GM19025 (cell line): ENCODE measurements around the gene CELA1.

Experiments used
- ATAC-seq: cut with Tn5 transposase; IDR thresholded peaks from one replicate; pipeline ENCODE4 v1.9.1; 2021; ENCODE audit warnings: mild to moderate bottlenecking, low read depth, moderate library complexity; ENCODE audit not compliant: unreplicated experiment

CELA1 gene

DNA sequence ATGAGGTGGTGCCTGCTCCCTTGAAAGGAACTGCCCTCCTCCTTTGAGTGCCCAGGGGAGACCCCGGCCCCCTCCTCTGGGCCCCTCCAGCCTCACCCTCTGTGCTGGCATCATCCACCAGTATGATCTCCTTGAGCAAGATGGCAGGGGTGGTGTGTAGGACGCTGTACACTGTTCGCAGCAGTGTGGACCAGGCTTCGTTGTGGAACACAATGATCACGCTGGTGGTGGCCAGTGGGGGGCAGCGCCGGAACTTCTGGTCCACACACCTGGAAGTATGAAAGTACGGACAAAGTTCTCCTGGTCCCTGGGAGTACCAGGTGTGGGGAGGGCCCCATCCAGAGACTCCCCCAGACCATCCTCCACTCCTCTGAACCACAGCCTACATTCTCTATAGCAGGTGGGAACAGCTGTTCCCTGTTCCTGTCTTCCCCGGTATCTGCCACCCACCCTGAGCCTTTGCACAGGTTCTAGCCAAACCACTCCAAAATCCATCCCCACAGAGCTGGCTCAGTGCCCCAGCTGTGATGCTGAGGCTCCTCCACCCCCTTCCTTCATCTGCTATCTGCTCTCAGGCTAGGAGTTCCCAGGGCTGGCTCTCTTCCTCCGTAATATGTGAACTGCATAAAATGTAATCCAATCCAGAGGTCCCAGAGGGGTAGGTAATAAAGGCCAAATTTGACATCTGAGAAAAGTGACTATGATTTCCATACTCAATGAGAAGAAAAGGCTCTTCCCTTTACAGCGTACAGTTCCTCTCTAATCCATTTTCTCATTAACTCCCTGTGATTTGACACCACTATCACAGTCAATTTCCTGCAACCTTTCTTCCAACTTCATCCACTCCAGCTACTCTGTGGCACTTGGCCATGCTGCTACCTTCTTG is 30.9 kb upstream of the CELA1 start:
- ATAC-seq = no peak

DNA sequence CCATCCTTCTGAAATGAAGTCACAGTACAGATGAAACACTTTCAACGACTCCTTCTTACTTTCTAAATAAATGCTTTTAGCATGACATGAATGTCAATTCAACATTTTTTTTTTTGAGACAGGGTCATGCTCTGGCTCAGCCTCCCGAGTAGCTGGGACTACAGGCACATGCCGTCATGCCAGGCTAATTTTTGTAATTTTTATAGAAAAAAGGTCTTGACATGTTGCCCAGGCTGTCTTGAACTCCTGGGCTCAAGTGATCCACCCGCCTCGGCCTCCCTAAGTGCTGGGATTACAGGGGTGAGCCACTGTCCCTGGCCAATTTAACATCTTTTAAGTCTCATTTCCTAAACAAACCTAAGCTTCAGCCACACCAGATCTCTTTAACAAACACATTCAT is 28.4 kb upstream of the CELA1 start:
- ATAC-seq = no peak

GRCh38 chr12:51374361-51374760 is 27.9 kb upstream of the CELA1 start:
- ATAC-seq = no peak

DNA sequence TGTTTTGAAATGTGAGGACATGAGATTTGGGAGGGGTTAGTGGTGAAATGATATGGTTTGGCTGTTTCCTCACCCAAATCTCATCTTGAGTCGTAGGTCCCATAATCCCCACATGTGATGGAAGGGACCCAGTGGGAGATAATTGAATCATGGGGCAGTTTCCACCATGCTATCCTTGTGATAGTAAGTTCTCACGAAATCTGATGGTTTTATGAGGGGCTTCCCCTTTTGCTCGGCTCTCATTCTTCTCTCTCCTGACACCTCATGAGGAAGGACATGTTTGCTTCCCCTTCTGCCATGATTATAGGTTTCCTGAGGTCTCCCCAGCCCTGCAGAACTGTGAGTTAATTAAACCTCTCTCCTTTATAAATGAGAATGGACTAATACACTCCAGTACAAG is 26.7 kb upstream of the CELA1 start:
- ATAC-seq = no peak

DNA sequence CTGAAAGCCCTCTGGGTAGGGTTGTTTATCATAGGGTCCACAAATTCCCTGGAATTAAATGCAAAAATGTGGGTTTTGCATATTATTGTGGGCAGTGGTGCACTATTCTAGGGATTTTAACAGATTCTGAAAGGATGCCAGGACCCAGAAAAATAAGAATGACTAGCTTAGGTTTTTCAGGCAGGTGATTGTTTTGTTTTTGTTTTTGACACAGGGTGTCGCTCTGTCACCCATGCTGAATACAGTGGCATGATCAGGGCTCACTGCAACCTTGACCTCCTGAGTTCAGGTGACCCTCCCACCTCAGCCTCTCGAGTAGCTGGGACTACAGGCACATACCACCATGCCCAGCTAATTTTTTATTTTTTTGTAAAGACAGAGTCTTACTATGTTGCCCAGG is 25.5 kb upstream of the CELA1 start:
- no peak for ATAC-seq

GRCh38 chr12:51371295-51371953 is 24.9 kb upstream of the CELA1 start:
- ATAC-seq = no peak

DNA sequence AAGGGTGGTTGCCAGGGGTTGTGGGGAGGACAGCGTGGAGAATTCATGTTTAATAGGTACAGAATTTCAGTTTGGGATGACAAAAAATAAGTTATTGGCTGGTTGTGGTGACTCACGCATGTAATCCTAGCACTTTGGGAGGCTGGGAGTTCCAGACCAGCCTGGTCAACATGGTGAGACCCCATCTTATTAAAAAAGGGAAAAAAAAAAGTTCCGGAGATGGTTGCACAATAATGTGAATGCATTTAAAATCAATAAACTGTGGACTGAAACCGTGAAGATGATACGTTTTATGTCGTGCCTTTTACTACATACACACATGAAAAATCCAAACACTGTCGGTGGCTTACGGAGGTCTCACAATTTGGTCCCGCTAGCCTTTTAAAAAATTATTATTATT is 24.2 kb upstream of the CELA1 start:
- ATAC-seq = no peak

DNA sequence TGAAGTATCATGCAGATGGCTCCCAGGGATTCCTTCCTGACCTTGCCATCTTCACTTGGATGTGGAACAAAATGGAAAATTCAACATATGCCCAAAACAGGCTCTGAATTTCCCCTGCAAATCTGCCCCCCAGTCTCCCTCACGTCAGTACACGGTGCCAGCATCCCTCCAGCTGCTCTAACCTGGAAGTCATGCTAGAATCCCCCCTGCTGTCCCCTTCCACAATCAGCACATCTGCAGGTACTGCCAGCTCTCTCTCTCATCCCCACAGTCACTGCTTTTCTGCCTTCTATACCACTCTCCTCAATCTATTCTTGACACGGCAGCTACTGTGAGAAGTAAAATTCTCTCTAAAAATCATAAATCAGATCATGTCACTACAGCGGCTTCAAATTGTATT is 23.1 kb upstream of the CELA1 start:
- no peak for ATAC-seq

DNA sequence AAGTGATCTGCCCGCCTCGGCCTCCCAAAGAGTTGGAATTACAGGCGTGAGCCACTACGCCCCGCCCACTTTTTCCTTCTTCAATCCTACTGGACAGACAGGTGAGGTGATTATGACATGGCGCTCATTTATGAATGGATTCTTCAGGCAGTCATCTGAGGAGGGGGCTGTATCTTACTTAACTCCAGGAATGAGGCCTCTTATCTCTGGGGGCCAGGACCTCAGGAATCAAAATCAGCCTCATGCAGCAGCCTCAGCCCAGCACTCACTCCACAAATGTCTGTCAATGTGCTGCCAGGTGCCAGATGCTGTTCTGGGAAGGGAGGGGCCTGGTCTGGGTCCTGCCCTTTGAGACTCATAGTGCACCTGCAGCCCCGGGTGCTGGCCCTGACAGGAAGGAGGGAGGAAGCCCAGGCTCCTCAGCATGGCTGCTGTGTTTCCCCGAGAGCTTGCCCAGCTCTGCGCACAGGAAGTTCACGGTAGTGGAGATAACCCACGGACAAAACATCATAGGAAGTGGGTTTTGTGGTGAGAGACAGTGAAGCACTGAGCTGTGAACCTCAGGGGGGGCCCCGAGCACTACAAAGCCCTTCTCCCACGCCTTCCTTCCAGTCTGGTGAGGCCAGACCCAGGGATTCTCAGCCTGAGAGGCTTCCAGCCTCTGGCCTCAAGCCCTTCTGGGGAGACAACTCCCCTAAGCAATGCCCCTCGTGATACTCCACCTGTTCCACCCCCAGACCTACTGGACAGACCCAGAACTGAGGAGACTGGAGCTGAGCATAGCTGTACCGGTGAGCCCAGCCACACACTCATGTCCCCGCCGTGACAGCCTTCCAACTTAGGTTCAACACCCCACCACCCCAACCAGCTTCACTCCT is 22.4 kb upstream of the CELA1 start:
- peak; percentile 99 for ATAC-seq

DNA sequence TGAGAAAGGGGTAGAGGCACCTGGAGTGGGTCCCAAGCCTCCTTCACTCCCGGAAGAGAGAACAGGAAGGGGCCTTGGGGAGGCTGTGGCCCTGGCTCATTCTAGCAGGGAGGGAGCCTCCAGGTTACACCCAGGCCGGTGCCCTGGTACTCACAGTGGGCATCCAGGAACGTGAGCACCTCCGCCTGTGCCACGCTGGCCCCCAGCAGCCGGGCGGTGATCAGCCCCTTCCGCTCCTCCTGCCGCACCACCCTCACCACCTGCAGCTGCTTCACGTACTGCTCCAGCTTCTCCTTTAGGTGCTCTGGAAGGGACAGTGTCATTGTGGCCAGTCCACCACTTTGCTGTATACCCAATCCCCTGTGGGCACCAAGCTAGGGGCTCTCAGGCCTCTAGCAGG is 18.8 kb upstream of the CELA1 start:
- no peak for ATAC-seq

DNA sequence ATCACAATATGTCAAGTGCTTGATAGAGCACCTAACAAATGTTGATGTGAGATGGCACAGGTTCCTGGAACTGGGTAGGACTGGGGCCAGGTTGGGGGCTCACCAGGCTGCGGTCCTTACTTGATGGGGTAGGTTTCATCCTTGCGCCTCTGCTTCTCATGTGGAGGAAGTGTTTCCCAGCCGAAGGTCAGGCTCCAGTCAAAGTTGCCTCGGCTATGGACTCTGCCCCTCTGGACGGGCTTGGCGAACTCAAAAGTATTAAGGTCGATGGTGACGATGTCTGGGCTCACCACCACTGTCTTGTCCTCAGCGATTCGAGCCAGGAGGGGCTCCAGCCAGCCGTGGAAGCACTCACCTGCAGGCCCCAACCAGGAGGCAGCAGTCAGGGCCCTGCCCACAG is 17.5 kb upstream of the CELA1 start:
- no peak for ATAC-seq

DNA sequence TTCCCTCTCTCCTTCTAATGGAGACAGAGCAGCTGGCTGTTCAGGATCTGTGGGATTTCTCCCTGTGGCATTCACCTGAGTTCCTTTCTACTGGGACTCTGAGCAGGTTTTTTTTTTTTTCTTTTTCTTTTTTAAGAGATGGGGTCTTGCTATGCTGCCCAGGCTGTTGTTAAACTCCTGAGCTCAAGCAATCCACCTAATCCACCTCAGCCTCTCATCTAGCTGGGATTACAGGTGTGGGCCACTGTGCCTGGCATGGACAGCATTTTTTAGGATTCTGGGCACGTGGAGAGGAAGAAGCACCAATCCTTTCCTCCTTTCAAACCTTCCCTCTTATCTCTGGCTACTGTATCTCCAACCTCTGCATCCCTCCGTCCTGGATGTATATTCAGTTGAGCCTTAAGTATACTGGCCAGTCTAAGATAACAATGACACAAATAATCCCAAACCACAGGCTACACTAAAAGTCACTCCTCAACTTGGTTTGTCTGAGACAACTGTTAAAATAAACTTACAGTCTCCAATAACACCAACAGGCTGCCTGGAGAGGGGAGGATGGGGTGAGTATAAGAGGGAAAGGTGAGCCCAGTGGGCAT is 16.4 kb upstream of the CELA1 start:
- ATAC-seq = no peak

DNA sequence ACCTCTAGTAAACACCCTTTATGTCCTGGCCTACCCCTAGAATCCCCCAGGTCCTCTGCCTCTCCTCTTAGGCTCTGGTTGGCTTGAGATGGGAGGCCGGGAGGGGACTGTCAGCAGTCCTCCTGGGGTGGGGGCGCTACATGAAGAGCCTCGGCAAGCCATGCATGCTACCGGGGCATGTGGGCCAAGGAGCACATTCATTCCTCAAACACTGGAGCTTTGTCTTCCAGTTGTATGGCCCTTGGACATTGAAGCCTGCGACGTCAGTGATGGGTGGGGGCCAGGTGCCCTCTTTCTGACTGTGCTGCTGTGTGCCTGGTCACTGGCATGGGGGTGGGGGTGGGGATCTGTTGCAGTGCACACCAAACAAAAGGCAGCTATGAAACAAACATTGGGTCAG is 15.8 kb upstream of the CELA1 start:
- ATAC-seq = no peak

DNA sequence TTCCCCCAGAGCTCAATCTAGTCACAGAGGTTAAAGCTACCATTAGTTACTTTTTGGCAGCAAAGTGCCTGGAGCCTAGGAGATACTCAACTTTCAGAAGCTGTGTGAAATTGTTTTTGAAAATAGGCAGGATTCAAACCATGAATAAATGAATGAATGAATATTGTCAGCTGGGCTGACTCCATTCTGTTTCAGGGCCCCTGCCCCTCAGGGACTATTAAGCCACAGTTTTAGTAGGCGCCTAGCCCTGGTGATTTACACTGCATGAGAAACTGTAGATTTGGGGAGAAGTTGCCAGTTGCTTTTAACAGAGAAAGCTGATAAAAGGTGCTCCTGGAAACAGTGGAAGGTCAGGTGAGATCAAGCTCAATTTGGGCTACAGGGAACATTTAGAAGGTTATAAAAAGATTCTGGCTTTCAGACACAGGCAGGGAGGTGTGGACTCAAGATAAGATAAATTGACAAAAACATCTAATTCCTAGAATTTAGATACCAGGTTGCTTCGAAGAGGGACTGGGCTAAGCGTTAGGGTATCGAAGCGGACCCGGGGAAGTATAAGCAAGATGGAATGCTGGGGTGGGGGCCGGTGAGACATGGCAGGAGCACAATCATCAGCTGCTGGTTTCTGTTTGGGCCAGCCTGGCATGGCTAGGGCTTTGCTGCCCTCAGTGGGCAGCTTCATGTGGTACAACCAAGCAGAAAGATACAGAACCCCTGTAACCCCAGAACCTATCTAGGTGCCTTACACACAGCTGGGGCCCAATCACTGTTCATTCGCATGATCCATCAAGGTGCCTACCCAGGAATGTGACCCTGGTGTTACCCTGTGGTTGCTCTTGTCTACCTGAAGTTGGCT is 14.9 kb upstream of the CELA1 start:
- no peak for ATAC-seq

GRCh38 chr12:51360315-51360714 is 13.8 kb upstream of the CELA1 start:
- no peak for ATAC-seq

GRCh38 chr12:51359851-51360250 is 13.4 kb upstream of the CELA1 start:
- no peak for ATAC-seq

DNA sequence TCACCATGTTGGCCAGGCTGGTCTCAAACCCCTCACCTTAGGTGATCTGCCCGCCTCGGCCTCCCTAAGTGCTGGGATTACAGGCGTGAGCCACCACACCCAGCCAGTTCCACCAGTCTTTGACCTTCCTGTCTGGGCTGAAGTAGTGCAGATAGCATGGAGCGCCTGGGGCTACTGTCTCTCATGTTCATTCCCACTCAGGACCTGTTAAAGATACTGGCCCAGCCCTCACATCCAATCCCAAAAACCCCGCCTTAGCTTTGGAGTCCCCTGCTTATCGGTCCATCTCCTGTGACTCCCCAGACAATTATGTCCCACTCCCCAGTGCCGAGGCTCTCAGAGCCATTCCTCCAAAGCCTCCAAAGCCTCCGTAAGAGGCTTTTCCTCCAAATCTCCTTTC is 12.0 kb upstream of the CELA1 start:
- no peak for ATAC-seq

DNA sequence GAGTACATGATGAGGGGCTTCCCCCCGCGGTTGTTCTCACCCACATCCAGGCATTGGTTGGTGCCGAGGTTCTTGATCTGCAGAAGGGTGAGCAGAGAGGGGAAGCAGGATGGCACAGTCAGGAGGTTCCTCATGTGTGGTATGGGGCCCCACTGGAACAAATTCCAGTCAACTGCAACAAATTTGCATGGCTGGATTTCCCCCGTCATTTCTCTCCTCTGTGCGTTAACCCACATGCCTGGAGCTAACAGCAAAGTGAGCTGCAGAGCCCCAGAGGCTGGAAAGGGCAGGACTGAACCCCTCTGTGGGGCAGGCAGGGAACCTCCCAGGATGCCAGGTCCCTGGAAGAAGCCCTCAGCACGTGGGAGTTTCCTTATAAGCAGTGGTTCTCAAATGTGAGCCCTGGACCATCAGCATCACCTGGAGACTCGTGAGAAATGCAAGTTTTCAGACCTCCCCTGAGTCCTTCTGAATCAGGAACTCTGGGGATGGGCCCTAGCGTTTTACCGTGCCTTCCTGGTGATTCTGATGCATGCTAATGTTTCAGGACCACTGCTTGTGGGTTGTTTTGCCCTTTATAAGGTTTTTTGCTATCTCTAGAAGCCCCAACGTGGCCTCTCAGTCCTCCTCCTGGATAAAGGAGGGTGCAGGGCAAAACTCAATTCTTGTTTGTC is 11.0 kb upstream of the CELA1 start:
- peak; percentile 68 for ATAC-seq

DNA sequence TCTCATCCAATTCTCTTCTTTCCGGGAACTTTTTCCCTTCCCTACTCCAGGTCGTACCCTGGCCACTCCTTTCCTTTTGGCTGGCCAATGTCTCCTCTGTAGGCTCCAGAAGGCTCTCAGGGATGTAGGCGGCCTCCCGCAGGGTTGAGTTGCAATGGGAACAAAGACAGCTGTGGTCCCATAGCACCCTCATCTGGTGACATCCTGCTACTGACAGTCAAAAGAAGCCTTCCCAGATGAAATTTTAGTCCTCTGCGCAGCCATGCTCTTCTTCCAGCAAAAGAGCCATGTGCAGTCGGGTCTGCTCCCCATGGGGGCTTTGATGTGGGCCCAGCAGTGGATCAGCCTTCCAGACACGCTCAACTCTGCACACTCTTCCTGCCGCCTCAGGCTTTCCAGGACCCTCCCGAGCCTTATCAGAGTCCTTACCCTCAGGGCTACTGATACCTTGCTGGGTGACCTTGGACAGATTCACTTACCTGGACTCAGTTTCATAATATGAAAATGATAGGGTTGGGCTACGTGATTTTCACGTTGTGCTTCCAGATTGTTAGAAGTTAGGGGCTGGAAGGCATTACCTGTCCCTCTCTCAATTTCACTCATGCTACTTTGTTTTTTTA is 5.5 kb upstream of the CELA1 start:
- no peak for ATAC-seq
